WTC11 (cell line): ENCODE results near the gene SMCO1. TPM values are rescaled to one million over a fixed set of nuclear protein-coding genes. Genes with fewer than 3 reads are reported as not detected.
"Not testable (repeated sequence)": the region's sequence is repeated elsewhere in the genome, so short reads cannot be mapped to it uniquely, and the experiment has no call there.

Source experiments
- ATAC-seq: fragments of 200-7000 bp; cut with Tn5 transposase; 2 replicates; pipeline ENCODE4 v1.10.0; 2021; ENCODE audit warnings: mild to moderate bottlenecking, moderate library complexity
- CTCF ChIA-PET: fragments of 300-600 bp; sonication (Branson Sonifier 250); formaldehyde crosslinking; loops from one replicate; lab custom pipeline; 2021; ENCODE audit warnings: antibody characterized with exemption; lab: Charles Lee
- POLR2A ChIA-PET: fragments of 350-600 bp; sonication (Branson Sonifier 250); formaldehyde crosslinking; loops from one replicate; lab custom pipeline; 2021; ENCODE audit warnings: antibody characterized with exemption; lab: Charles Lee
- DNase-seq: peaks from one replicate; pipeline ENCODE4 v3.0.0; 2021; ENCODE audit warnings: low spot score
- H3K27ac Mint-ChIP-seq: 2 replicates; pipeline ENCODE4 v1.8.0; 2021; ENCODE audit warnings: mixed read lengths
- H3K27me3 Mint-ChIP-seq: 2 replicates; pipeline ENCODE4 v1.8.0; 2021; ENCODE audit warnings: low read depth, mild to moderate bottlenecking, moderate library complexity, mixed read lengths
- H3K36me3 Mint-ChIP-seq: 2 replicates; pipeline ENCODE4 v1.8.0; 2021; ENCODE audit warnings: mixed read lengths
- H3K4me1 Mint-ChIP-seq: 2 replicates; pipeline ENCODE4 v1.8.0; 2022; ENCODE audit warnings: mixed read lengths
- H3K4me3 Mint-ChIP-seq: 2 replicates; pipeline ENCODE4 v1.8.0; 2021; ENCODE audit warnings: mild to moderate bottlenecking, moderate library complexity, mixed read lengths
- H3K9me3 Mint-ChIP-seq: 2 replicates; pipeline ENCODE4 v1.8.0; 2021; ENCODE audit warnings: mixed read lengths
- AFF4 ChIP-seq: sonication (generic); formaldehyde crosslinking; IDR thresholded peaks from 2 replicates; pipeline ENCODE4 v1.8.1; 2023; ENCODE audit warnings: mild to moderate bottlenecking, missing genetic modification reagents, borderline replicate concordance
- E2F1 ChIP-seq: sonication (generic); formaldehyde crosslinking; IDR thresholded peaks from 2 replicates; pipeline ENCODE4 v1.8.0; 2022; ENCODE audit warnings: mild to moderate bottlenecking, missing genetic modification reagents
- PRRX2 ChIP-seq: fragments of 250-450 bp; sonication (Bioruptor Pico); IDR thresholded peaks from 2 replicates; pipeline ENCODE4 v1.8.0; 2021; ENCODE audit warnings: mild to moderate bottlenecking
- SMAD3 ChIP-seq: sonication (generic); formaldehyde crosslinking; IDR thresholded peaks from 2 replicates; pipeline ENCODE4 v1.8.0; 2022; ENCODE audit warnings: missing genetic modification reagents, mild to moderate bottlenecking, borderline replicate concordance
- STAT6 ChIP-seq: sonication (generic); formaldehyde crosslinking; conservative IDR thresholded peaks from 2 replicates; pipeline ENCODE4 v1.8.1; 2023; ENCODE audit warnings: mild to moderate bottlenecking, low read depth, missing genetic modification reagents, moderate library complexity
- ZNF425 ChIP-seq: fragments of 250-450 bp; sonication (Bioruptor Pico); conservative IDR thresholded peaks from 2 replicates; pipeline ENCODE4 v1.9.0; 2021; ENCODE audit warnings: mild to moderate bottlenecking
- total RNA-seq: library from RNA; stranded (reverse); gene quantifications from 3 replicates; pipeline ENCODE4 v1.2.3, GENCODE V29; 2021
- TF ChIP-seq, protein P1 (sequence below): sonication (generic); formaldehyde crosslinking; IDR thresholded peaks from 2 replicates; pipeline ENCODE4 v1.8.0; 2022; ENCODE audit warnings: mild to moderate bottlenecking, missing genetic modification reagents
- TF ChIP-seq, protein P2 (sequence below): fragments of 250-450 bp; sonication (Bioruptor Pico); IDR thresholded peaks from 2 replicates; pipeline ENCODE4 v1.9.0; 2021; ENCODE audit warnings: mild to moderate bottlenecking
- TF ChIP-seq, protein P3 (sequence below): sonication (generic); formaldehyde crosslinking; IDR thresholded peaks from 2 replicates; pipeline ENCODE4 v1.8.0; 2023; ENCODE audit warnings: missing genetic modification reagents, mild to moderate bottlenecking, borderline replicate concordance

SMCO1 gene
- total RNA-seq, 1 experiment from 2014 or later = not detected

GRCh38 chr3:196471551-196471950 is 43.6 kb downstream of the SMCO1 start:
- H3K4me3 Mint-ChIP-seq = no peak overlapping the region
- ChIA-PET CTCF (no interaction called here), POLR2A (no interaction called here)
- ATAC-seq = no peak
- TF ChIP-seq, protein P1, sequence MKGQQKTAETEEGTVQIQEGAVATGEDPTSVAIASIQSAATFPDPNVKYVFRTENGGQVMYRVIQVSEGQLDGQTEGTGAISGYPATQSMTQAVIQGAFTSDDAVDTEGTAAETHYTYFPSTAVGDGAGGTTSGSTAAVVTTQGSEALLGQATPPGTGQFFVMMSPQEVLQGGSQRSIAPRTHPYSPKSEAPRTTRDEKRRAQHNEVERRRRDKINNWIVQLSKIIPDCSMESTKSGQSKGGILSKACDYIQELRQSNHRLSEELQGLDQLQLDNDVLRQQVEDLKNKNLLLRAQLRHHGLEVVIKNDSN (CRISPR knock-in tag) = no peak
- no peaks in the 10 kb centered on the region for H3K27me3 Mint-ChIP-seq
- peaks cover 49% of the 10 kb centered on the region for H3K36me3 Mint-ChIP-seq
- no peak overlapping the region for H3K27ac Mint-ChIP-seq
- no peak for DNase-seq
- H3K9me3 Mint-ChIP-seq = no peaks in the 10 kb centered on the region
- H3K4me1 Mint-ChIP-seq = no peaks in the 10 kb centered on the region

- H3K4me1 Mint-ChIP-seq, ATAC-seq, H3K27me3 Mint-ChIP-seq, H3K9me3 Mint-ChIP-seq, H3K27ac Mint-ChIP-seq, DNase-seq, H3K4me3 Mint-ChIP-seq, CTCF ChIA-PET, POLR2A ChIA-PET: not testable (repeated sequence)
- H3K36me3 Mint-ChIP-seq = peaks cover 40% of the 10 kb centered on the region
Observed at GRCh38 chr3:196470182-196470581, 45.0 kb downstream of the SMCO1 start.

DNA sequence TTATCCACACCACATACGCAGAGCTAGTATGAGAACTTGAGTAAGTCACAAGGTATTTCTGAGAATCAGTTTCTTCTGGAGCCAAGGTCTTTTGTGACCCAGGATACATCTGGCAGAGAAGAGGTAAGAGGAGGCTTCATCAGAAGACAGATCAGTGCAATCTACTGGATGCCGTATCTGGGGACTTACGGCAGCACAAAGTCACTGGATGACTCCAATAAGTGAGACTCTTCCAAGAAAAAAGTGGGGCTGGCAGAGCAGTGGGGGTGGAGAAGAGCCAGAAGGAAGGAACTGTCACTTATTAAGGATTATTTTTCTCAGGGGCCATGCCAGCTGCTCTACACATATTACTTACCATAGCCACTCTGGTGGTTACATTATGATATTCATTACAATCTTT is 51.3 kb downstream of the SMCO1 start:
- ChIA-PET CTCF (no interaction called here), POLR2A (no interaction called here)
- no peaks in the 10 kb centered on the region; the same call in 1 of the 2 replicates for H3K27me3 Mint-ChIP-seq

More for the DNA sequence above, 51.3 kb downstream of the SMCO1 start:
- no peaks in the 10 kb centered on the region for H3K4me1 Mint-ChIP-seq
- no peak overlapping the region for H3K4me3 Mint-ChIP-seq
- no peak for DNase-seq
- no peak overlapping the region for H3K27ac Mint-ChIP-seq
- H3K36me3 Mint-ChIP-seq = peaks cover 9% of the 10 kb centered on the region
- TF ChIP-seq ZNF425 (CRISPR knock-in tag) (no peak), PRRX2 (no peak), AFF4 (CRISPR knock-in tag) (no peak), SMAD3 (CRISPR knock-in tag) (no peak), STAT6 (CRISPR knock-in tag) (no peak), E2F1 (CRISPR knock-in tag) (no peak)
- TF ChIP-seq, protein P2, sequence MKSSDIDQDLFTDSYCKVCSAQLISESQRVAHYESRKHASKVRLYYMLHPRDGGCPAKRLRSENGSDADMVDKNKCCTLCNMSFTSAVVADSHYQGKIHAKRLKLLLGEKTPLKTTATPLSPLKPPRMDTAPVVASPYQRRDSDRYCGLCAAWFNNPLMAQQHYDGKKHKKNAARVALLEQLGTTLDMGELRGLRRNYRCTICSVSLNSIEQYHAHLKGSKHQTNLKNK = no peak
- TF ChIP-seq, protein P3, sequence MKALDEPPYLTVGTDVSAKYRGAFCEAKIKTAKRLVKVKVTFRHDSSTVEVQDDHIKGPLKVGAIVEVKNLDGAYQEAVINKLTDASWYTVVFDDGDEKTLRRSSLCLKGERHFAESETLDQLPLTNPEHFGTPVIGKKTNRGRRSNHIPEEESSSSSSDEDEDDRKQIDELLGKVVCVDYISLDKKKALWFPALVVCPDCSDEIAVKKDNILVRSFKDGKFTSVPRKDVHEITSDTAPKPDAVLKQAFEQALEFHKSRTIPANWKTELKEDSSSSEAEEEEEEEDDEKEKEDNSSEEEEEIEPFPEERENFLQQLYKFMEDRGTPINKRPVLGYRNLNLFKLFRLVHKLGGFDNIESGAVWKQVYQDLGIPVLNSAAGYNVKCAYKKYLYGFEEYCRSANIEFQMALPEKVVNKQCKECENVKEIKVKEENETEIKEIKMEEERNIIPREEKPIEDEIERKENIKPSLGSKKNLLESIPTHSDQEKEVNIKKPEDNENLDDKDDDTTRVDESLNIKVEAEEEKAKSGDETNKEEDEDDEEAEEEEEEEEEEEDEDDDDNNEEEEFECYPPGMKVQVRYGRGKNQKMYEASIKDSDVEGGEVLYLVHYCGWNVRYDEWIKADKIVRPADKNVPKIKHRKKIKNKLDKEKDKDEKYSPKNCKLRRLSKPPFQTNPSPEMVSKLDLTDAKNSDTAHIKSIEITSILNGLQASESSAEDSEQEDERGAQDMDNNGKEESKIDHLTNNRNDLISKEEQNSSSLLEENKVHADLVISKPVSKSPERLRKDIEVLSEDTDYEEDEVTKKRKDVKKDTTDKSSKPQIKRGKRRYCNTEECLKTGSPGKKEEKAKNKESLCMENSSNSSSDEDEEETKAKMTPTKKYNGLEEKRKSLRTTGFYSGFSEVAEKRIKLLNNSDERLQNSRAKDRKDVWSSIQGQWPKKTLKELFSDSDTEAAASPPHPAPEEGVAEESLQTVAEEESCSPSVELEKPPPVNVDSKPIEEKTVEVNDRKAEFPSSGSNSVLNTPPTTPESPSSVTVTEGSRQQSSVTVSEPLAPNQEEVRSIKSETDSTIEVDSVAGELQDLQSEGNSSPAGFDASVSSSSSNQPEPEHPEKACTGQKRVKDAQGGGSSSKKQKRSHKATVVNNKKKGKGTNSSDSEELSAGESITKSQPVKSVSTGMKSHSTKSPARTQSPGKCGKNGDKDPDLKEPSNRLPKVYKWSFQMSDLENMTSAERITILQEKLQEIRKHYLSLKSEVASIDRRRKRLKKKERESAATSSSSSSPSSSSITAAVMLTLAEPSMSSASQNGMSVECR (CRISPR knock-in tag) = no peak
- TF ChIP-seq, all 79 proteins: peak for 0
- no peaks in the 10 kb centered on the region for H3K9me3 Mint-ChIP-seq
- no peak for ATAC-seq
